ENCODE data around the gene MS4A1. TPM values are rescaled to one million over a fixed set of nuclear protein-coding genes. Genes with fewer than 3 reads are reported as not detected.
"Not testable (repeated sequence)": the region's sequence is repeated elsewhere in the genome, so short reads cannot be mapped to it uniquely, and the experiment has no call there.

Gene MS4A1
- total RNA-seq, 2 experiments from 2014 or later, result 7.1 to 7.3 TPM

GRCh38 chr11:60482361-60482760, 26.7 kb downstream of the MS4A1 start:
- H3K36me3 Mint-ChIP-seq, result no peaks in the 10 kb centered on the region
- peaks cover 6% of the 10 kb centered on the region for H3K4me1 Mint-ChIP-seq
- no peaks in the 10 kb centered on the region for H3K9me3 Mint-ChIP-seq
- H3K27ac Mint-ChIP-seq, result no peak overlapping the region
- no peak overlapping the region for H3K4me3 Mint-ChIP-seq
- H3K27me3 Mint-ChIP-seq, result no peaks in the 10 kb centered on the region
- no peak for DNase-seq

GRCh38 chr11:60485987-60486386, 30.3 kb downstream of the MS4A1 start:
- H3K27me3 Mint-ChIP-seq, result peaks cover 4% of the 10 kb centered on the region
- no peak overlapping the region for H3K27ac Mint-ChIP-seq
- no peaks in the 10 kb centered on the region for H3K36me3 Mint-ChIP-seq
- peaks cover 6% of the 10 kb centered on the region for H3K4me1 Mint-ChIP-seq
- DNase-seq, result no peak
- H3K4me3 Mint-ChIP-seq, result no peak overlapping the region
- no peaks in the 10 kb centered on the region for H3K9me3 Mint-ChIP-seq

- no peak within 1 kb of the TSS for H3K27ac Mint-ChIP-seq
- H3K27me3 Mint-ChIP-seq, result peaks cover 28% of the 10 kb centered on the region
- no peaks in the 10 kb centered on the region for H3K36me3 Mint-ChIP-seq
- no peak for DNase-seq
- no peak within 1 kb of the TSS for H3K4me3 Mint-ChIP-seq
- no peaks in the 10 kb centered on the region for H3K4me1 Mint-ChIP-seq
- H3K9me3 Mint-ChIP-seq, result no peaks in the 10 kb centered on the region
These were observed 36.9 kb downstream of the MS4A1 start, which contains the start of gene MS4A12 for GRCh38 chr11:60492488-60493009. TSS of gene MS4A12 (plus strand) at chr11:60492778. CDS start at chr11:60497319, 4,541 bp downstream.

GRCh38 chr11:60493454-60493853, 37.8 kb downstream of the MS4A1 start:
- Mint-ChIP-seq H3K27ac (no peak overlapping the region), H3K4me3 (no peak overlapping the region), H3K4me1 (no peaks in the 10 kb centered on the region), H3K27me3 (peaks cover 33% of the 10 kb centered on the region), H3K9me3 (no peaks in the 10 kb centered on the region), H3K36me3 (no peaks in the 10 kb centered on the region)
- no peak for DNase-seq

- H3K4me3 Mint-ChIP-seq, result no peak overlapping the region
- H3K27ac Mint-ChIP-seq, result no peak overlapping the region
- peaks cover 54% of the 10 kb centered on the region for H3K27me3 Mint-ChIP-seq
These were observed 42.8 kb downstream of the MS4A1 start for GRCh38 chr11:60498399-60498798.

GRCh38 chr11:60498853-60499252, 43.2 kb downstream of the MS4A1 start:
- H3K36me3 Mint-ChIP-seq, result peaks cover 2% of the 10 kb centered on the region
- H3K9me3 Mint-ChIP-seq, result no peaks in the 10 kb centered on the region
- DNase-seq, result no peak
- H3K27me3 Mint-ChIP-seq, result peaks cover 53% of the 10 kb centered on the region
- peaks cover 3% of the 10 kb centered on the region for H3K4me1 Mint-ChIP-seq
- H3K27ac Mint-ChIP-seq, result no peak overlapping the region
- H3K4me3 Mint-ChIP-seq, result no peak overlapping the region

More at GRCh38 chr11:60498399-60498798, 42.8 kb downstream of the MS4A1 start:
- Mint-ChIP-seq H3K36me3 (peaks cover 2% of the 10 kb centered on the region), H3K4me1 (peaks cover 3% of the 10 kb centered on the region), H3K9me3 (no peaks in the 10 kb centered on the region)
- no peak for DNase-seq

GRCh38 chr11:60500276-60500910, 44.7 kb downstream of the MS4A1 start:
- H3K27ac Mint-ChIP-seq, result no peak overlapping the region
- no peak for DNase-seq
- peaks cover 51% of the 10 kb centered on the region for H3K27me3 Mint-ChIP-seq
- peaks cover 3% of the 10 kb centered on the region for H3K9me3 Mint-ChIP-seq
- H3K36me3 Mint-ChIP-seq, result peaks cover 2% of the 10 kb centered on the region
- H3K4me1 Mint-ChIP-seq, result peaks cover 15% of the 10 kb centered on the region
- no peak overlapping the region for H3K4me3 Mint-ChIP-seq

- no peak overlapping the region for H3K27ac Mint-ChIP-seq
- H3K4me3 Mint-ChIP-seq, result no peak overlapping the region
- peaks cover 59% of the 10 kb centered on the region for H3K27me3 Mint-ChIP-seq
- peaks cover 2% of the 10 kb centered on the region for H3K36me3 Mint-ChIP-seq
- peaks cover 15% of the 10 kb centered on the region for H3K4me1 Mint-ChIP-seq
- H3K9me3 Mint-ChIP-seq, result peaks cover 3% of the 10 kb centered on the region
- no peak for DNase-seq
These were observed 46.7 kb downstream of the MS4A1 start for GRCh38 chr11:60502221-60502775.

- peak; percentile 13 for DNase-seq
- Mint-ChIP-seq H3K36me3 (peaks cover 2% of the 10 kb centered on the region), H3K4me1 (peaks cover 12% of the 10 kb centered on the region), H3K27me3 (peaks cover 50% of the 10 kb centered on the region), H3K9me3 (peaks cover 9% of the 10 kb centered on the region), H3K4me3 (no peak overlapping the region), H3K27ac (no peak overlapping the region)
These were observed 48.7 kb downstream of the MS4A1 start for GRCh38 chr11:60504219-60504905.

GRCh38 chr11:60509609-60510008, 54.0 kb downstream of the MS4A1 start:
- H3K36me3 Mint-ChIP-seq, H3K4me3 Mint-ChIP-seq, H3K4me1 Mint-ChIP-seq: not testable (repeated sequence)

GRCh38 chr11:60510209-60510608, 54.6 kb downstream of the MS4A1 start:
- H3K27ac Mint-ChIP-seq, H3K36me3 Mint-ChIP-seq, H3K4me1 Mint-ChIP-seq, H3K9me3 Mint-ChIP-seq, H3K4me3 Mint-ChIP-seq, DNase-seq: not testable (repeated sequence)
- H3K27me3 Mint-ChIP-seq, result peaks cover 33% of the 10 kb centered on the region

More at GRCh38 chr11:60509609-60510008, 54.0 kb downstream of the MS4A1 start:
- not testable (repeated sequence) for DNase-seq, H3K27ac Mint-ChIP-seq
- peaks cover 35% of the 10 kb centered on the region for H3K27me3 Mint-ChIP-seq
- peaks cover 11% of the 10 kb centered on the region for H3K9me3 Mint-ChIP-seq

- H3K27me3 Mint-ChIP-seq, result peaks cover 27% of the 10 kb centered on the region
- DNase-seq, result no peak
- H3K4me1 Mint-ChIP-seq, result no peaks in the 10 kb centered on the region
- no peak overlapping the region for H3K4me3 Mint-ChIP-seq
- H3K9me3 Mint-ChIP-seq, result peaks cover 8% of the 10 kb centered on the region
- H3K36me3 Mint-ChIP-seq, result no peaks in the 10 kb centered on the region
- no peak overlapping the region for H3K27ac Mint-ChIP-seq
These were observed 55.7 kb downstream of the MS4A1 start for GRCh38 chr11:60511393-60511792.

- H3K27ac Mint-ChIP-seq, result no peak overlapping the region
- DNase-seq, result no peak
- peaks cover 20% of the 10 kb centered on the region for H3K27me3 Mint-ChIP-seq
- peaks cover 8% of the 10 kb centered on the region for H3K9me3 Mint-ChIP-seq
- no peaks in the 10 kb centered on the region for H3K4me1 Mint-ChIP-seq
- no peaks in the 10 kb centered on the region for H3K36me3 Mint-ChIP-seq
- no peak overlapping the region for H3K4me3 Mint-ChIP-seq
These were observed 57.1 kb downstream of the MS4A1 start for GRCh38 chr11:60512651-60513225.

- no peak for DNase-seq
- Mint-ChIP-seq H3K36me3 (no peaks in the 10 kb centered on the region), H3K27me3 (peaks cover 23% of the 10 kb centered on the region), H3K27ac (no peak overlapping the region), H3K9me3 (peaks cover 5% of the 10 kb centered on the region), H3K4me1 (no peaks in the 10 kb centered on the region), H3K4me3 (no peak overlapping the region)
These were observed 58.1 kb downstream of the MS4A1 start for GRCh38 chr11:60513496-60514460.

Data from activated naive CD8-positive, alpha-beta T cell treated with anti-CD3 and anti-CD28 coated beads for 36 hours (primary cell).